CMK (cell line): ENCODE data around the gene ACOT12.

Experiments used
- DNase-seq: peaks from one replicate; pipeline ENCODE4 v3.0.0-alpha.2; 2010; ENCODE audit warnings: low read depth

Gene ACOT12

DNA sequence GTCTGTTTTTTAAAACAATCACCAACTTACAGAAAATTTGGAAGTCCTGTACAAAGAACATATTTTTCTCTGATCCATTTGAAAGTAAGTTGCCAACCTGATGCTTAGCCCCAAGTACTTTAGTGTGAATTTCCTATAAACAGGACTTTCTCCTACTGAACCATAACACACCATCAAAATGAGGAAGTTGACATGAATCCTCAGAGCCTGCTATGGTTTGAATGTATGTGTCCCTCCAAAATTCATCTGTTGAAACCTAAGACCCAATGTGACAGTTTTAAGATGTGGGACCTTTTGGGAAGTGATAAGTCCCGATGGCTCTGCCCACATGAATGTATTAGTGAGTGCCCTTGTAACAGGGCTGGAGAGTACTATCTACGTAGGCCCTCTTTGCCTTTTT, 6.4 kb upstream of the ACOT12 start:
- no peak for DNase-seq

DNA sequence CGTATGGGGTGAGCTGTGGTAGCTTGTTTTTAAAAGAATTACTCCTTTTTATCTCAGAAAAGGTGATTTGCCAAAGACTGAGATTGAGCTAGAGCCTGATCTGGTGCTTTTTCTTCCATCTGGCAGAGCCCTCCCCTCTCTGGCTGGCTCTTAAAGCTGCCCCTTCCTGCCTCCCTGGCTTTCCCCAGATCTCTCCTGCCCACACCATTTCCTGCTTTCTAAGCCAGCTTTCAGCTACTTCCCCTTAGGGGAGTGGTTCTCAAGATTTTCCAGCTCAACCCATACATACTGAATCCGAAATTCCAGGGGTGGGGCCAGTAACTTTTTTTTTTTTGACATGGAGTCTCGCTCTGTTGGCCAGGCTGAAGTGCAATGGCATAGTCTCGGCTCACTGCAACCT, 4.8 kb upstream of the ACOT12 start:
- no peak for DNase-seq

DNA sequence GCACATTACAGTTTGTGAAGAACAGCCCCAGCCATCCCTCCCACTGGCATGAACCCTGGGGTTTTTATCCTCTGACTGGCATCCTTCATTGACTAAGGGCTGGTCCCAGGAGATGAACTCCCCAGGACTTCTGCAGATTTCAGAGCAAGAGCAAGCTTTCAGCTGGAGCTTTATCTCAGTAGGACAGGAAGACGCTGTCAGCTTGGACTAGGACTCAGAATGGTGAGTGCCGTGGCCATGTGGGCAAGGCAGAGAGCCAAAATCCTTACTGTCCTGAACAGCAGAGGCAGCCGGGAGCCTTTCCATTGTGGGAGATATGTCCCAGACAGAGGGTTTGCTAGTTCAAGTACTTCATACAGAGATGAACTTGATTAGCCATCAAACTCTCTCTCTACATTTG, 3.2 kb upstream of the ACOT12 start:
- DNase-seq: no peak

DNA sequence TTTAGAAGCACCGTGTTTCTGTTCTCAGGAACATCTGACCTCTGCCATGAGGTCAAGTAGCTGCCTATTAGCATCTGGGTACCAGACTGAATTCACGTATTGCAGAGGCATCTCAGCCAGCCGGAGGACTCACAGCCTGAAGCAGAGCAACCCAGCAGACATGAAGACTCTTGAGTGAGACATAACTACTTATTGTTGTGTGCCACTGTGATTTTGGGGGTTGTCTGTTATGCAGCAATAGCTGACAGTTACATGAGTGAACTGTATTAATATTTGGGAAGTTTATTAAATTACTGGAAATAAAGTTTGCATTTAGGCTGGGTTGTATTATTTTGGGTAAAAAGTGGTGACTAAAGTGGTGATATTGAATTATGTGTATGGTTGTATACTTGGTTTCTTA, 1.3 kb upstream of the ACOT12 start:
- DNase-seq: no peak

DNA sequence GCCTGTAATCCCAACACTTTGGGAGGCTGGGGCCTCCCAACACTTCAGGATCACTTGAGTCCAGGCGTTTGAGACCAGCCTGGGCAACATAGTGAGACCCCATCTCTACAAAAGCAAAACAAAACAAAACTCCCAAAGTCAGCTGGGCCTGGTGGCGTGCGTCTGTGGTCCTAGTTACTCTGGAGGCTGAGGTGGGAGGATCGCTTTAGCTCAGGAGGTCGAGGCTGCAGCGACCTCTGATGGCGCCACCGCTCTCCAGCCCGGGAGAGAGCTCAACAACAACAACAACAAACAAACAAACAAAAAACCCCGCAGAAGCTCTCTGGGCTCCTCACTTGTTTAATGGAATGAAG, 528 bp downstream of the ACOT12 start:
- no peak for DNase-seq

DNA sequence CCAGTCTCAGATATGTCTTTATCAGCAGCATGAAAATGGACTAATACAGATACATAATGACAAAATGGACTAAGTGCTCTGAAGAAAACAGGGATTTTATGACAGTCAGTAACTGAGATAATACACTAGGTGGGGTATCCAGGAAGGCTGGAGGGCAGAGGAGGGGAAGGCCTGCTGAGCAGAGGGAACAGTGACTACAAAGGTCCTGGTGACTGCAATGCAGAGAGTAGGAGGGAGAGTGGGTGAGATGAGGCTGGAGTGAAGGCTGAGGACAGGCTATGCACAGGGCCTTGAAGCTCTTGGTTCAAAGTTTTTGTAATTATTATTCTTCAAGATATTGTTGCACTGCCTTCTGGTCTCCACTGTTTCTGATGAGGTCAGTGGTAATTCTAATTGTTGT, 4.9 kb downstream of the ACOT12 start:
- no peak for DNase-seq

DNA sequence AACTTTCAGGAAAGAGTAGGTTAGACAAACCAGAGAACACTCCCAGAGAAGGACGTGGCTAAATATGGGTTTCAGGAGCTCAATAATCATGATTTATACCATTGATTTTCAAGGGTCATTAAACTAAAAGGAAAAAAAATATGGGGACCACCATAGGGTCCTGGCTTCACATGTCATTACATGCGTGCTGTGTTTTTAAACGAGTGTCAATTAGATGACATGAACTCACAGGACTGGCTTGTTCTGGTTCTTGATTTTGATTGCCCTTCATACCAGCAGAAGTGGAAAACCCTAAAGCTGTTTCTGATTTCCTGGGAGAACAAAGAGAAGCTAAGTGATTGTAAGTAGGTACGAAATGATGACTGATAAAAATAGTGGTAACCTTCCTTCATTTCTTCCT, 5.8 kb downstream of the ACOT12 start:
- DNase-seq: no peak

DNA sequence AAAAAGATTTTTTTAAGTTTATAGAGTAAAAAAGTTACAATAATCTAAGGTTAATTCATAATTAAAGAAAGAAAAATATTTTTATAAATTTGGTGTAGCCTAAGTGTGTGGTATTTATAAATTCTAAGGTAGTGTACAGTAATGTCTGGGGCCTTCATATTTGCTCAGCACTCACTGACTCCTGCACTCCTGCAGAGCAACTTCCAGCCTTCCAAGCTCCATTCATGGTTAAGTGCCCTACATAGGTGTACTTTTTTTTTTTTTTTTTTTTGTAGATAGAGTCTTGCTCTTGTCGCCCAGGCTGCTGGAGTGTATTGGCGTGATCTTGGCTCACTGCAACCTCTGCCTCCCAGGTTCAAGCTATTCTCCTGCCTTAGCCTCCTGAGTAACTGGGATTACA, 10.1 kb downstream of the ACOT12 start:
- no peak for DNase-seq

DNA sequence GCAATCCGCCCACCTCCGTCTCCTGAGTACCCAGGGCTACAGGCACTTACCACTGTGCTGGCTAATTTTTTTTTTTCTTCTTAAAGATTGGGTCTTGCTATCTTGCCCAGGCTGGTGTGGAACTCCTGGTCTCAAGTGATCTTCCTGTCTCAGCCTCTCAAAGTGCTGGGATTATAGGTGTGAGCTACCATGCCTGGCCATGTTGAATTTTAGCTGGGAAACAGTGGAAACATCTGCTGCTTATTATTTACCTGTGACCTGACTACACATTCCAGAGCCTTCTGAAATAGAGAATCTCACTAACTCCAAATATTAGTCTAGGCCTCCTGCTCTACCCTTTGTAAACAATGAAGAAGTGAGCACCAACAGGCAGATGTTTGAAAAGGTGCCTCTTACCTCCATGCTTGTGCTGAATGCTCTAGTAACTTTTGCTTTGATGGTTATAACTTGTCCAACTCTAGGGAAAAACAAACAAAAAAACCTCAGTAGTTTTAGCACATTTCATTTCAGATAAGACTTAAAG, 22.5 kb downstream of the ACOT12 start:
- DNase-seq: no peak

DNA sequence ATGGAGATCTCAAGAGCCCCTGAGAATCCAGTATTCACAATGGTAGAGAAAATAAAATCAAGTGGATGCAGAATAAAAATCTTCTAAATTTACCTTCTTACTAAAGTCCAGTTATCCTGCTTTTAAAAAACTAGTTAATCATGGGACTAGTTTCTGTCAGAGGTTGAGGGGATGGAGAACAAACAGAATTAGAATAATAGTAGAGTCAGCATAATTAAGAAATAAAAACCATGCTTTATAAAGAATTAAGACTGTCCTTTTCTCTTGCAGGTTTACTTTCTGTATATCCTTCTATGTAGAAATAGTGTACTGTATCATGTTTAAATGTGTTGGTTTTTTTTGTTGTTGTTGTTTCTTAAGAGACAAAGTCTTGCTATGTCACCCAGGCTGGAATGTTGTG, 23.0 kb downstream of the ACOT12 start:
- no peak for DNase-seq

DNA sequence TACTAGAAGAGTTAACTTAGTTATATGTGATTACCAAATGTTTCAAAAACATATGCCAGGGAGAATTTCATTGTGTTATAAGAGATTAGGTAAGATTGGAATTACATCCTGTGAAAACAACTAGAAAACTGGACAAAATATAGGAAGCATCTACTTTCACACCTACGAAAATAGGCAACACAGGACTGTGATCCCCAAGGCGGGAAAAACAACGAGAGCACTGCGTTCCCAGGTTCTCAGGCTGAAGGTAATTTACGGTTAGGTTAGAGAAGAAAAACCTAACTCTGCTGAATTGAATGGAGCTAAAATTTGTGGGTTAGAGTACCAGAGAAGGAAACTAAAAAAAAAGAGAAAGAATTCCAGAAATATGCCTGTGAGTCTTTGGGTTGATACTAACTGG, 28.4 kb downstream of the ACOT12 start:
- no peak for DNase-seq

DNA sequence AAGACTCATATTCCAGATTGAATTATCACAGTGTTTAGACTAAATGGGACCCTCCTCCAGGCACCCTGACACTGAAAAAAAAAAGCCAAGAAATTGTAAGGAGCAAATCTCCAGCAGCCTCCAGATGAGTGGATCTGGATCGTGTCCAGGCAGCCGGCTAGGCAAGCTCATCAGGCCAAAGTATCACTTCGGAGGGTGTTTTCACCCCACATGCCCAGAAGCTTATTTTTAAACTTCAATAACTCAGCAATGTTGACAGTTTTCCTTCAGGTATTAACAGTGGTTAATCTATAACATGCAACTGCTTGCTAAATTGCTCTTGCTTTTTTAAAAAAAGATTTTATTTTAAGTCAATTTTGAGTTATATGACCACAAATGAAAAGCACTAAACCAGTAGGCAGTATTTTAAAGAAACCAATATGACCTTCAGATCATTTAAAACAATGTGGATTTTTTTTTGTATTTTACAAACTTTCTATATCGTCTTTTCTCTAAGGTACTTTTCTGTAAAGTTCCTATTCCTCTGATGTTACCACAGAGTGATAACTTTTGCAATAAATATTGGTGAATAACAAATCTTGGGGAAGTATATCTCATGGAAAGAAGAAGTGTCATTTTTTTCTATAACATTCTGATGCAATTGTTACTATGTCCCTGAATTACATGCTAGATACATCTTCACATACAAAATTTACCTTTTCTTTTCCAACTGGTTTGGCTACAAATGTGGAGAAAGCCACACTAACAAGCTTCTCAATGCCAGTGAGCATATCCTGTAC, 30.7 kb downstream of the ACOT12 start:
- no peak for DNase-seq

DNA sequence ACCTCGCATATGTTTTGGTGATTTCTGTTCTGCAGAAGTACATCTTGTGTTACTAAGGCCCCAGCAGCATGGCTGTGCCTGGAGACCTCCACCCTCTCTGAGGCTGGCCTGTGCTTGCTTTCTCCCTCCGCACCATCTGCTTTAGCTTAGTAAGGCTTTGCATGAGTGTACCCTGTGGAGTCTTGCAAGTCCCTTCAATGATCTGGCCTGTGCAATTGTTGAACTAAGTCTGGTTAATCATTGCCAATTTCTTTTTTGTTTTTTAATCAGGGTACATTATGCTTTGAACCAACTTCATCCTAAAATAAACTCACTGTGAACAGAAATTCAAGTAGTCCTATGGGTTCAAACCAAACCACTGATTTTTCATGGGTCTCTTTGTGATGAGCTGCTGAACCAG, 32.3 kb downstream of the ACOT12 start:
- DNase-seq: no peak

DNA sequence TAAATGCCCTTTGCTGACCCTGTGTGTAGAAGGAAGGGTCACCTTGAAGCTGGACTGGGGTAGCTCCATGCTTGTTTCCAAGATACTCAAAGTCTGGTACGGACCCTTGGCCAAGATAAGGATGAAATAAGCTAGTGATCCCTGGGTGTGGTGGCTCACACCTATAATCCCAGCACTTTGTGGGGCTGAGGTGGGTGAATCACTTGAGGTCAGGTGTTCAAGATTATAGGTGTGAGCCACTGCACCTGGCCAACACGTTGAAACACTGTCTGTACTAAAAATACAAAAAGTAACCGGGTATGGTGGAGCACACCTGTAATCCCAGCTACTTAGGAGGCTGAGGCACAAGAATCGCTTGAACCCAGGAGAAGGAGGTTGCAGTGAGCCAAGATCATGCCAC, 33.3 kb downstream of the ACOT12 start:
- DNase-seq: no peak

DNA sequence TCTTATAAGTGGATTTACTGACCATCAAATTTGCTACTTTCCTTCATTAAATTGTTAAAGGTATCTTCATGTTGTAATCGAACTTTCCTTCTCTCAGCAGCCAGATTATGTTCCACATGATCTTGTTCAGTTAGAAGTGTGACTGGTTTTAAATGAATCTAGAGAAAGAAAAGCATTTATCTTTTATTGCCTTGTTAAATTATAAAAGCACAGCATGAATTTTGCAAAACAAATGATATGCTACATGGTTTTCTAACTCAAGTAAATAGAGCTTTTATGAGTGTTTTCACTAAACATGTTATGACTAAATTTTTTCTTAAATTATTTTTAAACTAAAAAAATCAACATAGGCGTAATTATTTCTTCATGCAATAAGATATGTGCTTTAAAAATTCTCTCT, 34.1 kb downstream of the ACOT12 start:
- DNase-seq: no peak

DNA sequence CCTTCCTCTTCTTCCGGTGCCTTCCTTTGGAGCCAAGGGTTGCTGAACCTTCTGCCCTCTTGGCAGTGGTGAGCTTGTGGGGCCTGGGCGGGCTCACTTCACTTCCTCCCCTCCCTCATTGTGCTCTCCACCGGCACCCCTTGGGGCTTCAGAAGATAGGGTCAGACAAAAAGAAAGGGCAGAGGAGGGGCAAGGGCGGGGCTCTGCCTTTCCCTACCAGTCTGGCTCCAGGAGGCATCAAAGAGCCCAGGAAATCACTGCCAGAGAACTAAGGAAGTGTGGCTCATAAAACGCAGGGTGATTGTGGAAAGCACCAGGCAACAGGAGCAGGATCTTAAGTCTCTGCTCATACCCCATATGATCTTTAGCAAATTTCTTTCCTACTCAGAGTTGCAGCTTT, 34.8 kb downstream of the ACOT12 start:
- no peak for DNase-seq

DNA sequence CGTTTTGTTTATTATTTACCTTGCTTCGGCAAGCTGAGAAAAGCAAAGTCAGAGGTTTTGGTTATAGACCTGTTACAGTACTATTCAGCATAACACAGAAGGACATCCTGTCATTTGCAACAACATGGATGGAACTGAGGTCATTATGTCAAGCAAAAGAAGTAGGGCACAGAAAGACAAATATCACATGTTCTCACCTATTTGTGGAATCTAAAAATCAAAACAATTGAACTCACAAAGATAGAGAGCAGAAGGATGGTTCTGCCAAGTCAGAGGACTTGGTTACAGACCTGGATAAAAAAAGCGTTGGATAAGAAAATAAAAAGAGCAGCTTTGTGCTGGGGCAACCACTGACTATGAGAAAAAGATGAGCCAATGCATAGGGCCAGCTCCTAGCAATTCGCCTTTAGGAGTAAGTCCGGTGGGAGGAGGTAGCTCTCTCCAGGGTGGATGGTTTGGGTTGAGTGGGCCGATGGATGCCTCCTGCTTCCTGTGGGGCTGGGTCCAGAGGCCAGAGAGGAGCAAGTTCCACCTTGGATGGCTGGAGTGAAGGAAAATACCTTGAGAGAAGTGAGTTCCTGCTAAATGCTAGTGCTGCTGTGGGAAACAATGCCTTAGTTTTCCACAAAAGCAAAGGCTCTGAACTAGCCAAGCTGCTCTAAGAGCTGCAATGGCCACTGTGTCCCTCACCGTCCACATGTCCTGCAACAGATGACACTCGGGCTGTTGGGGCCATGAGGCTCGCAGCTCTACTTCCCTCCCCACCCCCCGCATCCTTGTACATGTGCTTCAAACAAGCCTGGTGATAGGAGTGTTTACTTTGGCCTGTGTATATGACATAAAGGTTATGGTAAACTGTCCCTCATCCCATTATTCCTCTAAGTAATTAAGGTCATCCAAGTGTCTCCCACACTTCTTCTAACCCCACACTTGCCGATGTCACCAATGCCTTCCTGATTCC, 38.4 kb downstream of the ACOT12 start:
- no peak for DNase-seq

DNA sequence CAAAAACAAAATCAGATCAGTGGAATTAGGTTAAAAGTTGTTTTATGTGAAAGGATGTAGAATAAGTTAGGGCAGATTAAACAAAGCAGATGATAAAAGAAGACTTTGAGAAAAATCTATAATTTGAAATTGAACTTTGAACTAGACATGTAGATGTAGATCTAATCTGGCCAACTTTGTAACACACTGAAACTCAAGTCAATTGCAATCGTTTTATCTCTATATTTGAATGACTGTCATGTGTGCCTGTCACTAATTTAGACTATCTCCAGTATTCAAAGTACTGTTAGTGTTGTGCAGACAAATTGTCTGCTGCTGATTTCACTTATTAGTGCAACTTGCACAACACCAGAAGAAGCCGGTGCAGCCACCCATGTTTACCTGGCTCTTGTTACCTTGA, 39.8 kb downstream of the ACOT12 start:
- no peak for DNase-seq

DNA sequence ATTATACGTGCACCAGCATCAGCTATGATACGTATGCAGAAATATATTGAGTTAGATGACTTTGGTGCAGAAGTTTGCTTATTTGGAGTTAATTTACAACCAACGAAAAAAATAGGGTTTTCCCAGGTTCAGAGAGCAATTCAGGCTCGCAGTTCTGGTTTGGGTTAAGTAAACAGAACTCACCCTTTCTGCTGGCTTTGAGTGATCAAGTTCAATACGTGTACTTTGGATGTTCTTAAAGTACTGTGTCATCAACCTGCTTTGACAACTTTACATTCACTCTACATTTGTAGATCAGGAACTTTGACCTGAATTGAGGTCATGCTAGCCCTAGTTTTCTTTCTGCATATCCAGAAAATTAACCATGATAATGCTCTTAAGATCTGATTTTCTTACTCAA, 40.7 kb downstream of the ACOT12 start:
- no peak for DNase-seq

DNA sequence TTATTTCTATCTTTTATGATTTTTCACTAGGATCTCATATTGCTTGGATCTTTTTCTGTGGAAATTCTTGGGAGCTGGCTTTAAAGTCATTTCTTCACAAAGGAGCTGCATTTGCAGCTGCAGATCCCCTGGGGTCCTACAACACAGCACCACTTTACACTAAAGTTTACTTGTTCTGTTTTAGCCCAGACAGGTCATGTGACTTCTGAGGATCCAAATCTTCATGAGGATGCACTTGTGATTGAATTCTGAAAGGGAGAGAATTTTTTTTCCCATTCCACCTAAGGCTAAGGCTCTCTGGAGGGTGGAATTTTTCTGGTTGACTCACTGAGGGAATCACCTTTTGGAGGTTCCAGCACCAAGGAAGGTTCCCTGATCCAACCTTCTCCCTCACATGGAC, 43.4 kb downstream of the ACOT12 start:
- no peak for DNase-seq

DNA sequence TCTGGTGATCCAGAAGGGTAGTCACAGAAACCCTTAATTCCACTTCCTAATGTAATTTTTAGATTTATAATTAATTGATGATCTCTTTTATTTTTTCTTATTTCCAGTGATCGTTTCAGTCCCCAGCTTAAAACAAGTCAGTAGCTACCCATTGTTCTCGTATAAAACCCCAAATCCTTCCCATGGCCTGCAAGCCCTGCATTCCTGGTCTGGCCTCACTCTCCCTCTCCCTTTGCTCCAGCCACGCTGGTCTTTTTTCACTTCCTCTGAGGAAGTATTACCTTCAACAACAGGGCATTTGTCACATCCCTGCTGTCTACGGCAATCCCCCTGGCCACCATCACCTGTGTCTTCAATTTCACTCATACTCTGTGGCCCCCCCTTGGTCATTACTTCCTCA, 44.8 kb downstream of the ACOT12 start:
- no peak for DNase-seq

DNA sequence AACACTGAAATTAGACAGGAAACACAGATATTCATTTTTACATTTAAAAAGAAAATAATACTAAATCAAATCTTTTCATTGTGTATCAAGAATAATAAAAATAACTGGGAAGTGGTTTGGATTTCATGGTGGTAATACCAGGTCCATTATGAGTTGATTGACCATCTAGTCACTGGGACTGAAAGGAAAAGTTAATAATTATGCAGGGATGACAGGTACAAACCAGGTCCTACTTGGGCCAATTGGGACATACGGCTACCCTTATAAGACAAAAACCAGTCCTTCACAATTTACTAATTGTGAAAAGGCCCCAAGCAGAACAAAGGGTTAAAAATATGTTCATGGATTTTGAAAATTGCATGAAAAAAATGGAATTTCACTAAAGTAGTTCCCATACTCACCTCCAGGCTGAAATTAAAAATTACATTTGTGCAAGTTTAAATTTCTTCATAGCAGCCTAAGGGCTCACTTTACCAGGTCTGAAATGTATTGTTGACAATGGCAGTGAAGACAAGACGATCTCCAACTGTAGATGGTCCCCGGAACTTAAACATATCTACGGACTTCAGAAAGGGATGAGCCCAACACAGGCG, 48.4 kb downstream of the ACOT12 start:
- DNase-seq: no peak

DNA sequence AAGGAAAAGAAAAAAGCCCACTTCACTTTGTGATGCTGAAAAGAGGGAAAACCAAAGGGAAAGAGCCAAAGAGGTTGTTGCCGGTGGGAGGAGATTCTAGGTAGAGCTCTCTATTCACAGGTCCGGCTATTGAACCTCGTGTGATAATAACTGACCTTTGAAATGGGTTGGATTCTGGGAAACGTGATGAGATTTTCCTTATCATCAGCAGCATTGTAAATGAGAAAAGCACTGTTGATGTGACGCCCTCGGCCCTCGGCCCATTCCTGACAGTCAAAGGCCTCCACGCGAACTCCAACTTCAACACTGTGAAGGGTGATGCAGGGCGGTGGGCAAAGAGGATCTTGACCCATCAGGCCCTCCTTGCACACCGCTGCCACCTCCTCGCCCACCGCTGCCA, 49.2 kb downstream of the ACOT12 start:
- DNase-seq: no peak
